Measurements from ENCODE around the gene CTSE.

Gene CTSE

GRCh38 chr1:206005778-206006180 is 17.9 kb downstream of the CTSE start:
- no peak for TF ChIP-seq CTCF (IDR thresholded peaks at IDR 0.05; ENCODE audit: low read depth, low read length)
- H3K4me3 ChIP-seq (ENCODE audit: low read depth, low read length): no peak overlapping the region

DNA sequence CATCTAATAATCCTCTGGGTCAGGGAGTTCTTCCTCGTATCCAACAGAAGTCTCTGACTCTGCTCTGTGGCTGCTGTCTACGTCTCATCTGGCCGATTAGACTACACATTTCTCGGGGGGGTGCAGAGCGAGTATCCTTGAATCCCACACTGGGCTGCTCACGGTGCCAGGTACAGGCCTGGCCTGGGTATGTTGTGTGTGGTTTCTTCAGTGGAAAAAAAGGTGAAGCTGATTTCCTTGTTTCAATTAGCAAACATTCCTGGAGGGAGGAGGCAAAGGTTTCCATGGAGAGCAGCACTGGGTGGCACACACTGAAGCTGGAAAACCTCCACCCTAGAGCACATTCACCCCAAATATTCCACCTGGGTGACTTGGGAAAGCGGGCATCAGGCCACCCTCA is 18.5 kb downstream of the CTSE start:
- TF ChIP-seq CTCF (IDR thresholded peaks at IDR 0.05; ENCODE audit: low read depth, low read length): no peak
- no peak overlapping the region for H3K4me3 ChIP-seq (ENCODE audit: low read depth, low read length)

DNA sequence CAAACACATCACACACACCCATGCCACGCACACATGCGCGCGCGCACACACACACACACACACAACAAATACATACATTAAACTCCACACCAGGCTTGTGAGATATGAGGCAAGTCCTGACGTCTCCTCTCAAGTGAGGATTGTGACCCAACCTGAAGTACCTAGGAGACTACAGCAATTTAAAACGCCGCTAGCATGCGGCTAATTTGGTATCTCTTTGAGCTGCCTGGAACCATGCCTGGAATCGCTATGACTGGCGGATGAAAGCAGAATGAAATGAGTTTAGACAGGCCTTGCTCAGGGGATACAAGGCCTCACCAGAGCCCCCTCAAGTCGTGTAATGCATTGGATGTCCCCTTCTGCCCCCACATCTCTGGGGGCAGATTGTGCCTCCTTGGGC is 18.9 kb downstream of the CTSE start:
- no peak overlapping the region for H3K4me3 ChIP-seq (ENCODE audit: low read depth, low read length)
- TF ChIP-seq CTCF (IDR thresholded peaks at IDR 0.05; ENCODE audit: low read depth, low read length): no peak

GRCh38 chr1:206003854-206004800 is 19.6 kb downstream of the CTSE start:
- H3K4me3 ChIP-seq (ENCODE audit: low read depth, low read length): no peak overlapping the region
- no peak for TF ChIP-seq CTCF (IDR thresholded peaks at IDR 0.05; ENCODE audit: low read depth, low read length)

DNA sequence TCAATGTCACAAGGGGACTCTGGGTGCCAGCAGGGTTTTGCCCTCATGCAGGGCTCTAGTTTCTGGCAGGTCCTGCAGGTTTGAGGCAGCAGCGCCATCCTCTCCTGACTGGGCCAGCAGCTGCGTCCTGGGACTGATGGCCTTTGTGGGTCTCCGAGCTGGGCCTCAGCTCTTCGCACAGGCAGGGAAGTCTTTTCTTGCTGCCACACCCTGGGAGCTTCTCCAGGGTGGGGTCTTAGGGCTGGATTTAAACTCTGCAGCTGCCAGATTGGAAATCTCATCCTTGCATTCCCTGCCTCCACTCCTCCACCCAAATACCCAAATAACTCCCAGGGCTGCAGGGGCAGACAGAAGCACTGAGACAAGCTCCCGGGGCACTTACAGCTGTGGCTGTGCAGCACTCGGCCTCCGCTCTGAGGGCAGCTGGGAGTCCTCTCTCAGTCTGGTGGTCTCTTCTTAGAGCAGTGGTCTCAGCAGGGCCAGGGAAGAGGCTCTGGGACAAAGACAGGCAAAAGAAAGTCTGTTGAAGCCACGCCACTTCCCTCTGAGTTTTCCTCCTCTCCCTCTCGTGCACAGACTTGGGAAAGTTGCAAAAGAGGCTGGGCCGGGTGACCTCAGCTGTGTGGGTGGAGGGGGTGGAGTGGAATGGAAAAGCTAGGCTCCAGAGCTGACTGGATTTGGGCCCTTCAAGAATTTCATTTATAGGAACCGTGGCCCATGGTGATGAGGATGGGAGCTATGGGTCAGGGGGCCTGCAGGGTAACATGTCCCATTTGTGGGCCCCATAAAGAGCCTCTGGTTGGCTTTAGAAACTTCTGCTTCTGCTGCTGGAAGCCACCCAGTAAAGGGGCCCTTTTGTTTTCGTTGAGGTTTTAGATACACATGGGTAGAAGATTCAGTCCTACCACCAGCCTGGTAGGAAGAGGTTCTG is 20.6 kb downstream of the CTSE start, which contains the start of gene RAB7B:
Gene RAB7B, minus strand, starts transcription at position 525 of the 931 bp plus-strand sequence. CDS start 9,260 bp downstream, outside the sequence.
- no peak for TF ChIP-seq CTCF (IDR thresholded peaks at IDR 0.05; ENCODE audit: low read depth, low read length)
- peak within 1 kb of the TSS; percentile 27 for H3K4me3 ChIP-seq (ENCODE audit: low read depth, low read length)

DNA sequence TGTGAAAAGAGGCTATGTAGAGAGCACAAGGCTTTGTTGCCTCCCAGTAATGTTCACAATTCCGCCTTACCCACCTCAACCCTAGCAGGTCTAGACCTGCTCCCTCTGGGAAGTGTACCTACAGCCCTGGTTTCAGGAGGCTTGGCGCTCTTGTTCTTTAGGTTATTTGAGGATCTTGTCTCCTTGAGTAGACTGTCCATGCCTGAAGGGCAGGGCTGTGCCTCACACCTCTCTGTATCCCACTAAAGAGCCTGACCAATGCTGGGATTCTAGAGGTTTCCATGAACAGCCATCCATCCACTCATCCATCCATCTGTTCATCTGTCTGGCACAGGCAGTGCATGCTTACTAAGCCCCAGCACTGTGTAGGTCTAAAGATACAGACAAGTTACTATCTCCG is 21.5 kb downstream of the CTSE start:
- no peak overlapping the region for H3K4me3 ChIP-seq (ENCODE audit: low read depth, low read length)
- no peak for TF ChIP-seq CTCF (IDR thresholded peaks at IDR 0.05; ENCODE audit: low read depth, low read length)
